H1 (cell line): ENCODE measurements around the gene CAP2. TPM values are rescaled to one million over a fixed set of nuclear protein-coding genes. Genes with fewer than 3 reads are reported as not detected.

Source experiments
- E2F6 ChIP-seq: IDR thresholded peaks from 2 replicates; pipeline ENCODE4 v1.6.1; 2012; ENCODE audit warnings: inconsistent platforms
- polyA plus RNA-seq, 7 experiments: library from polyadenylated mRNA; depleted of rRNA in 3 of 7; stranded (reverse) in 5 of 7; unstranded in 2 of 7; fragments of >200 nt in 5 of 7; fragments of 200-250 nt in 2 of 7; gene quantifications; 1 replicate in 5 of 7; 2 replicates in 1 of 7; 4 replicates in 1 of 7; pipeline versions ENCODE4 v1.2.1 to v1.2.3, GENCODE V29; 2011 to 2013; ENCODE audit warnings: missing spikeins in 2 of 7, mixed read lengths in 2 of 7
- total RNA-seq: library from RNA; stranded (reverse); fragmentation: NEBNext Ultra II Directional; extraction: Animal tissue kit (Norgen Biotek cat#: 25700); gene quantifications from 2 replicates; pipeline ENCODE4 v1.2.1, GENCODE V29; 2021

The CAP2 gene
- total and polyA plus RNA-seq, 2 of the 8 experiments (the other 6 are each of a cell fraction or from before 2014, with no cell fraction given) = 7.2 to 10.0 TPM

GRCh38 chr6:17361013-17361412, 32.4 kb upstream of the CAP2 start (continued):
- no peak for TF ChIP-seq E2F6
